Uterus (tissue), 4 donors: ENCODE measurements around the gene TXNRD3. TPM values are rescaled to one million over a fixed set of nuclear protein-coding genes. Genes with fewer than 3 reads are reported as not detected.

Source experiments
- DNase-seq, 2 donors: peaks; one replicate each; pipeline ENCODE4 v3.0.0-alpha.2; 2019 to 2020
- H3K27ac ChIP-seq, 2 donors: fragments of 200-600 bp; sonication (generic); 1 replicate in 1 of 2; 2 replicates in 1 of 2; pipeline ENCODE4 v1.5.1; 2016 to 2018
- H3K27me3 ChIP-seq, 2 donors: fragments of 200-600 bp; sonication (generic); one replicate each; pipeline ENCODE4 v1.5.1; 2018 to 2019; ENCODE audit warnings: control low read depth in 1 of 2
- H3K36me3 ChIP-seq, 2 donors: fragments of 200-600 bp; sonication (generic); one replicate each; pipeline ENCODE4 v1.5.1; 2019; ENCODE audit warnings: control low read depth in 1 of 2
- H3K4me1 ChIP-seq, 2 donors: fragments of 200-600 bp; sonication (generic); one replicate each; pipeline ENCODE4 v1.5.1; 2018 to 2019; ENCODE audit warnings: control low read depth in 1 of 2
- H3K4me3 ChIP-seq, 2 donors: fragments of 200-600 bp; sonication (generic); 1 replicate in 1 of 2; 2 replicates in 1 of 2; pipeline ENCODE4 v1.5.1; 2018 to 2019; ENCODE audit warnings: mild to moderate bottlenecking in 1 of 2
- H3K9me3 ChIP-seq, 2 donors: fragments of 200-600 bp; sonication (generic); one replicate each; pipeline ENCODE4 v1.5.1; 2019; ENCODE audit warnings: control low read depth in 1 of 2
- CTCF ChIP-seq, 4 experiments: fragments of 200-600 bp in 2 of 4; fragments of 450-650 bp in 2 of 4; sonication (generic) in 2 of 4; IDR thresholded peaks; one replicate each; pipeline ENCODE4 v1.5.1; 2016 to 2019; ENCODE audit warnings: antibody characterized with exemption in 4 of 4, mild to moderate bottlenecking in 2 of 4, moderate library complexity in 1 of 4
- POLR2A ChIP-seq, 2 donors: fragments of 450-650 bp; IDR thresholded peaks; one replicate each; pipeline ENCODE4 v1.6.1; 2016; ENCODE audit warnings: antibody characterized with exemption in 2 of 2, mild to moderate bottlenecking in 1 of 2, moderate library complexity in 1 of 2
- intact Hi-C: fragments of 100-400 bp; cut with DNase I; formaldehyde crosslinking; loops from one replicate; pipeline ENCODE4 v1.15.1; 2023; ENCODE audit warnings: low total_unique reads
- total RNA-seq, 4 donors: library from RNA; depleted of rRNA in 3 of 4; stranded (reverse); fragments of >200 nt in 3 of 4; gene quantifications; one replicate each; pipeline versions ENCODE4 v1.1.0 to v1.2.4, GENCODE V29; 2014 to 2023
- donor health status: DM: yes; HTN: yes; CAD: no.

The TXNRD3 gene
- total RNA-seq, 4 donors from 2014 or later, result 13.8 to 31.2 (median 17.8) TPM

- no peaks in the 10 kb centered on the region for H3K27me3 ChIP-seq
- H3K9me3 ChIP-seq, result no peaks in the 10 kb centered on the region
- H3K27ac ChIP-seq, result no peak overlapping the region
- no peak for TF ChIP-seq CTCF (IDR thresholded peaks at IDR 0.05)
- no peak for TF ChIP-seq POLR2A (IDR thresholded peaks at IDR 0.05)
- no peaks in the 10 kb centered on the region for H3K36me3 ChIP-seq
- DNase-seq, result no peak
- intact Hi-C loops, result no loop called here
- no peak overlapping the region for H3K4me3 ChIP-seq
- H3K4me1 ChIP-seq, result no peaks in the 10 kb centered on the region
These were observed 3.7 kb upstream of the TXNRD3 start for GRCh38 chr3:126658584-126658983.

GRCh38 chr3:126657901-126658300, 3.0 kb upstream of the TXNRD3 start:
- TF ChIP-seq POLR2A (IDR thresholded peaks at IDR 0.05) (no peak), CTCF (IDR thresholded peaks at IDR 0.05) (no peak)
- H3K4me1 ChIP-seq, result no peaks in the 10 kb centered on the region
- intact Hi-C loops, result no loop called here
- no peak for DNase-seq
- no peak overlapping the region for H3K27ac ChIP-seq
- H3K4me3 ChIP-seq, result no peak overlapping the region
- H3K9me3 ChIP-seq, result no peaks in the 10 kb centered on the region
- H3K27me3 ChIP-seq, result no peaks in the 10 kb centered on the region
- no peaks in the 10 kb centered on the region for H3K36me3 ChIP-seq

- H3K36me3 ChIP-seq, result no peaks in the 10 kb centered on the region
- TF ChIP-seq POLR2A (IDR thresholded peaks at IDR 0.05), result no peak
- no peak for TF ChIP-seq CTCF (IDR thresholded peaks at IDR 0.05)
- DNase-seq, result no peak
- no peak overlapping the region for H3K4me3 ChIP-seq
- no peaks in the 10 kb centered on the region for H3K9me3 ChIP-seq
- intact Hi-C loops, result no loop called here
- no peak overlapping the region for H3K27ac ChIP-seq
- no peaks in the 10 kb centered on the region for H3K4me1 ChIP-seq
- no peaks in the 10 kb centered on the region for H3K27me3 ChIP-seq
These were observed 1.6 kb upstream of the TXNRD3 start for GRCh38 chr3:126656371-126657134.

- no peaks in the 10 kb centered on the region for H3K9me3 ChIP-seq
- no peak overlapping the region for H3K4me3 ChIP-seq
- no peak overlapping the region for H3K27ac ChIP-seq
- intact Hi-C loops, result no loop called here
- no peaks in the 10 kb centered on the region for H3K4me1 ChIP-seq
- H3K36me3 ChIP-seq, result no peaks in the 10 kb centered on the region
- TF ChIP-seq POLR2A (IDR thresholded peaks at IDR 0.05) (no peak), CTCF (IDR thresholded peaks at IDR 0.05) (no peak)
- no peak for DNase-seq
- H3K27me3 ChIP-seq, result no peaks in the 10 kb centered on the region
These were observed 963 bp upstream of the TXNRD3 start for GRCh38 chr3:126655887-126656286.

- Histone ChIP-seq H3K4me1 (no peaks in the 10 kb centered on the region), H3K9me3 (no peaks in the 10 kb centered on the region), H3K36me3 (no peaks in the 10 kb centered on the region), H3K27ac (no peak overlapping the region), H3K27me3 (no peaks in the 10 kb centered on the region), H3K4me3 (no peak overlapping the region)
- TF ChIP-seq POLR2A (IDR thresholded peaks at IDR 0.05) (no peak), CTCF (IDR thresholded peaks at IDR 0.05) (no peak)
- intact Hi-C loops, result no loop called here
- no peak for DNase-seq
These were observed 5.3 kb downstream of the TXNRD3 start for GRCh38 chr3:126649556-126650092.
